ENCODE data around the gene MAGI1.

MAGI1 gene

DNA sequence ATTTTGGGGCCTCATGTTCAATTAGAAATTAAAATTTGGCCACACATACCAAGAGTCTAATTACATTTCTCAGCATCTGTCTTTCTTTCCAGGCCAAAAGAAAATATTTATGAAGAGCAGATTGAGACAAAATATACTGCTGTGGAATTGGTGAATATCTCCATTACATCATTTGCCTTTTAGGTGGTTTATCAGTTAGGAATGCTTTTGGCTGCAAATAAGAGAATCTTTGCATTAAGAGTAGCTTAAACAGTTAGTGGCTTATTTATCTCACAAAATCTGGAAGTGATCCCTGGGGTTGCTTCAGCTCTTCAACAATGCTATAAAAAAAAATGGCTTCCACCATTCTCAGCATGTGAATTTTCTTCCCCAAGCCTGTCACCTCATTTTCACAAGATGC lies 308.7 kb downstream of the MAGI1 start:
- ChIA-PET CTCF (no interaction called here), POLR2A (no interaction called here)
- no peak for TF ChIP-seq FOXA1 (IDR thresholded peaks at IDR 0.05)
- TF ChIP-seq, protein P1, sequence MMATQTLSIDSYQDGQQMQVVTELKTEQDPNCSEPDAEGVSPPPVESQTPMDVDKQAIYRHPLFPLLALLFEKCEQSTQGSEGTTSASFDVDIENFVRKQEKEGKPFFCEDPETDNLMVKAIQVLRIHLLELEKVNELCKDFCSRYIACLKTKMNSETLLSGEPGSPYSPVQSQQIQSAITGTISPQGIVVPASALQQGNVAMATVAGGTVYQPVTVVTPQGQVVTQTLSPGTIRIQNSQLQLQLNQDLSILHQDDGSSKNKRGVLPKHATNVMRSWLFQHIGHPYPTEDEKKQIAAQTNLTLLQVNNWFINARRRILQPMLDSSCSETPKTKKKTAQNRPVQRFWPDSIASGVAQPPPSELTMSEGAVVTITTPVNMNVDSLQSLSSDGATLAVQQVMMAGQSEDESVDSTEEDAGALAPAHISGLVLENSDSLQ (IDR thresholded peaks at IDR 0.05): no peak
- no peak for TF ChIP-seq L3MBTL2 (conservative IDR thresholded peaks at IDR 0.05)
- TF ChIP-seq BHLHE40 (IDR thresholded peaks at IDR 0.05; ENCODE audit: borderline replicate concordance): no peak
- TF ChIP-seq NFRKB (IDR thresholded peaks at IDR 0.05): no peak
- no peak for TF ChIP-seq ELF4 (IDR thresholded peaks at IDR 0.05)
- TF ChIP-seq FOXK2 (IDR thresholded peaks at IDR 0.05): no peak
- TF ChIP-seq HDGF (IDR thresholded peaks at IDR 0.05; ENCODE audit: borderline replicate concordance): no peak
- no peak for TF ChIP-seq TARDBP (IDR thresholded peaks at IDR 0.05)
- no peak for TF ChIP-seq SP1 (IDR thresholded peaks at IDR 0.05)
- no peak for TF ChIP-seq ARNT (IDR thresholded peaks at IDR 0.05)
- no peak for TF ChIP-seq CTBP1 (IDR thresholded peaks at IDR 0.05; ENCODE audit: borderline replicate concordance)
- TF ChIP-seq ZNF384 (IDR thresholded peaks at IDR 0.05): no peak
- no peak for TF ChIP-seq FOXM1 (IDR thresholded peaks at IDR 0.05; ENCODE audit: borderline replicate concordance)
- no peak for DNase-seq (ENCODE audit: extremely low spot score)

DNA sequence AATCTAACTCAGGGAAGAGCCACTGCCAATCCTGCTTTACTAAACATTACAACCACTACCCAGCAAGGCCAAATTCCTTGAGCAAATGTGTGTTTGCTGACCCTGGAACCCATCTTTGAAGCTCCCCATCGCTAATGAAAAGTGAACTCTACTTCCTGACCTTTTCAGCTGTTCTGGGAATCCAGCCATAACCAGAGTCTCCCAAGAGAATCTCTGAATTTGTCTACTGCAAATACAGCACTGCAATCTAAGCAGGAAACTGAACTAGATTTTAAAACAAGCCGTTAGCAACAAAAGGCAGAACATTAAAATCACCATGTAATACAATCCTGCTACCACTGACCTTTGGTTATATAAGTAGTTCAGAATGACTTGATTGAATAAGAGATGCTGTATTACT lies 309.2 kb downstream of the MAGI1 start:
- POLR2A ChIA-PET: no interaction called here
- TF ChIP-seq ELF4 (IDR thresholded peaks at IDR 0.05) (no peak), TARDBP (IDR thresholded peaks at IDR 0.05) (no peak), FOXA1 (IDR thresholded peaks at IDR 0.05) (no peak), SUZ12 (IDR thresholded peaks at IDR 0.05) (no peak), FOXM1 (IDR thresholded peaks at IDR 0.05; ENCODE audit: borderline replicate concordance) (no peak), ZNF384 (IDR thresholded peaks at IDR 0.05) (no peak), SP1 (IDR thresholded peaks at IDR 0.05) (no peak), CTBP1 (IDR thresholded peaks at IDR 0.05; ENCODE audit: borderline replicate concordance) (no peak), ARNT (IDR thresholded peaks at IDR 0.05) (no peak)
- TF ChIP-seq, protein P1 (IDR thresholded peaks at IDR 0.05): no peak
- no peak for DNase-seq (ENCODE audit: extremely low spot score)
- CTCF ChIA-PET: no interaction called here

DNA sequence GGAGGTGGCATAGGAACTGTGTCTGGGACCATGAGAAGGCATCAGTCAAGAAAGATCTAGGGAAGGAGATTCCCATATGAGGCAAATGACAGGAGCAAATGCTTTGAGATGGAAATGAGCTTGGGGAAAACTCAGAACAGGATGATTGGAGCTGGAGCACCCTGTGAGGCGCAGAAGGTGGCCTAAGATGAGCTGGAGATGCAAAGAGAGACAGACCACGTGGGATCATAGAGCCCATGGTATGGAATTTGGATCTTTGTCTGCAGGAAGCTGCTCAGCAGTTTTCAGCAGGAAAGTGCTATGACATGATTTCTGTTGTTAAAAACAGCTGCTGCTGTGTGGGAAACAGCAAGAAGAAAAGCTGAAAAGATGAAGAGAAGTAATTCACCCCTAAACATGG lies 310.6 kb downstream of the MAGI1 start:
- TF ChIP-seq ZNF384 (IDR thresholded peaks at IDR 0.05) (no peak), FOXA1 (IDR thresholded peaks at IDR 0.05) (no peak), LEF1 (IDR thresholded peaks at IDR 0.05; ENCODE audit: borderline replicate concordance) (no peak), BHLHE40 (IDR thresholded peaks at IDR 0.05; ENCODE audit: borderline replicate concordance) (no peak), ARNT (IDR thresholded peaks at IDR 0.05) (no peak), L3MBTL2 (conservative IDR thresholded peaks at IDR 0.05) (no peak), SUZ12 (IDR thresholded peaks at IDR 0.05) (no peak), NFRKB (IDR thresholded peaks at IDR 0.05) (no peak), FOXK2 (IDR thresholded peaks at IDR 0.05) (no peak), SP1 (IDR thresholded peaks at IDR 0.05) (no peak)
- no peak for DNase-seq (ENCODE audit: extremely low spot score)
- POLR2A ChIA-PET: no interaction called here
- CTCF ChIA-PET: no interaction called here

DNA sequence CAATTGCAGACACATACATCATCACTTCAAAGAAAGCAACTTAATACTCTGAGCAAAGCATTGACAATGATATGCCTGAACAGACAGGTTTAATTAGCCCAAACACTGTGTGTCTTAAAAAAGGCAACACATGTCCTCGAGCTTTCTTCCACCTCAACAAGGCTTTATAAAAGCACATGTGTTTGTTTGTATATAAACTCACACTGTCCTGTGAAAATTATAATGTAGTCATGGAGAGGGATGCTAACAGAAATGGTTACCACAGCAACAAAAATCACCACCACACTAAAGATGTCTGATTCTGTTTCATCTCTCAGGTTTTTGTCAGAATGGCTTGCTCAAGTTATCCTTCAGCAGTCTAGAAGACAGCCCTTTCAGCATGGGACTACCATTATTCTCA lies 314.7 kb downstream of the MAGI1 start:
- no peak for DNase-seq (ENCODE audit: extremely low spot score)
- ChIA-PET POLR2A (no interaction called here), CTCF (no interaction called here)
- TF ChIP-seq HDGF (IDR thresholded peaks at IDR 0.05; ENCODE audit: borderline replicate concordance) (no peak), ARNT (IDR thresholded peaks at IDR 0.05) (no peak), SUZ12 (IDR thresholded peaks at IDR 0.05) (no peak), SP1 (IDR thresholded peaks at IDR 0.05) (no peak), FOXA1 (IDR thresholded peaks at IDR 0.05) (no peak), BHLHE40 (IDR thresholded peaks at IDR 0.05; ENCODE audit: borderline replicate concordance) (no peak), L3MBTL2 (conservative IDR thresholded peaks at IDR 0.05) (no peak), NFRKB (IDR thresholded peaks at IDR 0.05) (no peak)
- TF ChIP-seq, protein P1 (IDR thresholded peaks at IDR 0.05): no peak

DNA sequence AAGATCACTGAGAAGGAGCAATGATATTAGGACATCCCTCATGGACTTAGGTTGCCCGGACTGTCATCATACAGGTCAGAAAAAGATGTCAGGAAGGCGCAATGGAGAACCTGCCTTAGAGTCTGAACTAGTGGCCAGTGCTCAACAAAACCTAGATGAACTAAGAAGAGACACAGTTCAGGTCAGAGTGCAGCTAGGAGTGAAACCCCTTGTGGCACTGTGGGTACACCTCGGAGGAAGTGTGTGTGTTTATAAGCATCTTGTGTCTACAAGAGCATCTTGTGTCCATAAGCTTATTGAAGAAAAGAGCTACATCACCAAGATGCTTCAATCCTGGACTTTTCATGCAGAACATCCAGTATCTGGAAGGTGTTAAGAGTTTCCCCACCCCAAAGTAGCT lies 315.7 kb downstream of the MAGI1 start:
- TF ChIP-seq FOXA1 (IDR thresholded peaks at IDR 0.05) (no peak), L3MBTL2 (conservative IDR thresholded peaks at IDR 0.05) (no peak), HDGF (IDR thresholded peaks at IDR 0.05; ENCODE audit: borderline replicate concordance) (no peak), CTBP1 (IDR thresholded peaks at IDR 0.05; ENCODE audit: borderline replicate concordance) (no peak), SP1 (IDR thresholded peaks at IDR 0.05) (no peak), ELF4 (IDR thresholded peaks at IDR 0.05) (no peak), SUZ12 (IDR thresholded peaks at IDR 0.05) (no peak), FOXK2 (IDR thresholded peaks at IDR 0.05) (no peak), FOXM1 (IDR thresholded peaks at IDR 0.05; ENCODE audit: borderline replicate concordance) (no peak), ARNT (IDR thresholded peaks at IDR 0.05) (no peak), ZNF384 (IDR thresholded peaks at IDR 0.05) (no peak), BHLHE40 (IDR thresholded peaks at IDR 0.05; ENCODE audit: borderline replicate concordance) (no peak), LEF1 (IDR thresholded peaks at IDR 0.05; ENCODE audit: borderline replicate concordance) (no peak), NFRKB (IDR thresholded peaks at IDR 0.05) (no peak), TARDBP (IDR thresholded peaks at IDR 0.05) (no peak)
- TF ChIP-seq, protein P1 (IDR thresholded peaks at IDR 0.05): no peak

More for the DNA sequence above, 315.7 kb downstream of the MAGI1 start:
- DNase-seq (ENCODE audit: extremely low spot score): no peak
- POLR2A ChIA-PET: no interaction called here
- CTCF ChIA-PET: interaction anchor here (1.0 kb wide), 1 partner anchor 9 kb away, joined by 4 read pairs; no protein-coding TSS in a partner anchor

Measured in HEK293T (cell line).